ENCODE measurements around the gene SMIM14.
"Not testable (repeated sequence)": the region's sequence is repeated elsewhere in the genome, so short reads cannot be mapped to it uniquely, and the experiment has no call there.

The SMIM14 gene

GRCh38 chr4:39660757-39661156 lies 22.1 kb upstream of the SMIM14 start:
- H3F3A ChIP-seq (ENCODE audit: control insufficient read depth, insufficient read depth): no peaks in the 10 kb centered on the region
- no peaks in the 10 kb centered on the region for H3K79me2 ChIP-seq (ENCODE audit: control insufficient read depth, low read length)
- no peaks in the 10 kb centered on the region for H3K27me3 ChIP-seq (ENCODE audit: control insufficient read depth, low read length)
- no peaks in the 10 kb centered on the region for H3K36me3 ChIP-seq (ENCODE audit: control insufficient read depth, low read length)
- no peak overlapping the region for H3K27ac ChIP-seq (ENCODE audit: low read depth, low read length)
- no peak overlapping the region for H3K4me3 ChIP-seq (ENCODE audit: low read length)
- no peaks in the 10 kb centered on the region for H4K20me1 ChIP-seq (ENCODE audit: control insufficient read depth, insufficient read depth, low read depth, low read length)
- H3K9me3 ChIP-seq (ENCODE audit: control insufficient read depth, insufficient read depth, low read length): no peaks in the 10 kb centered on the region
- H3K4me2 ChIP-seq (ENCODE audit: low read length): no peak overlapping the region
- no peaks in the 10 kb centered on the region for H3K9me2 ChIP-seq (replicated peaks; ENCODE audit: control insufficient read depth, low read length)
- TF ChIP-seq EZH2phosphoT487 (IDR thresholded peaks at IDR 0.05; ENCODE audit: borderline replicate concordance, low read length) (no peak), CTCF (IDR thresholded peaks at IDR 0.05; ENCODE audit: low read depth, low read length, poor library complexity, severe bottlenecking) (no peak)
- peaks cover 16% of the 10 kb centered on the region for H3K4me1 ChIP-seq (ENCODE audit: control insufficient read depth, low read length)

GRCh38 chr4:39660045-39660444 lies 21.4 kb upstream of the SMIM14 start:
- H3K4me3 ChIP-seq (ENCODE audit: low read length): no peak overlapping the region
- H3K79me2 ChIP-seq (ENCODE audit: control insufficient read depth, low read length): no peaks in the 10 kb centered on the region
- 0 out of 2 replicates have a peak, but pooled peaks cover 2% of the 10 kb centered on the region for H3F3A ChIP-seq (ENCODE audit: control insufficient read depth, insufficient read depth)
- no peaks in the 10 kb centered on the region for H3K36me3 ChIP-seq (ENCODE audit: control insufficient read depth, low read length)
- H3K9me2 ChIP-seq (replicated peaks; ENCODE audit: control insufficient read depth, low read length): no peaks in the 10 kb centered on the region
- no peak overlapping the region for H3K4me2 ChIP-seq (ENCODE audit: low read length)
- H4K20me1 ChIP-seq (ENCODE audit: control insufficient read depth, insufficient read depth, low read depth, low read length): no peaks in the 10 kb centered on the region
- no peak overlapping the region for H3K27ac ChIP-seq (ENCODE audit: low read depth, low read length)
- H3K9me3 ChIP-seq (ENCODE audit: control insufficient read depth, insufficient read depth, low read length): no peaks in the 10 kb centered on the region
- peaks cover 16% of the 10 kb centered on the region for H3K4me1 ChIP-seq (ENCODE audit: control insufficient read depth, low read length)
- H3K27me3 ChIP-seq (ENCODE audit: control insufficient read depth, low read length): no peaks in the 10 kb centered on the region
- TF ChIP-seq EZH2phosphoT487 (IDR thresholded peaks at IDR 0.05; ENCODE audit: borderline replicate concordance, low read length): no peak

- TF ChIP-seq EZH2phosphoT487 (IDR thresholded peaks at IDR 0.05; ENCODE audit: borderline replicate concordance, low read length): no peak
- TF ChIP-seq CTCF (IDR thresholded peaks at IDR 0.05; ENCODE audit: low read depth, low read length, poor library complexity, severe bottlenecking): no peak
- H3K36me3 ChIP-seq (ENCODE audit: control insufficient read depth, low read length): no peaks in the 10 kb centered on the region
- H3K4me2 ChIP-seq (ENCODE audit: low read length): no peak overlapping the region
- H3K27me3 ChIP-seq (ENCODE audit: control insufficient read depth, low read length): no peaks in the 10 kb centered on the region
- peaks cover 16% of the 10 kb centered on the region for H3K4me1 ChIP-seq (ENCODE audit: control insufficient read depth, low read length)
- H4K20me1 ChIP-seq (ENCODE audit: control insufficient read depth, insufficient read depth, low read depth, low read length): no peaks in the 10 kb centered on the region
- H3K79me2 ChIP-seq (ENCODE audit: control insufficient read depth, low read length): no peaks in the 10 kb centered on the region
- H3K27ac ChIP-seq (ENCODE audit: low read depth, low read length): no peak overlapping the region
- H3K4me3 ChIP-seq (ENCODE audit: low read length): no peak overlapping the region
- H3K9me3 ChIP-seq (ENCODE audit: control insufficient read depth, insufficient read depth, low read length): no peaks in the 10 kb centered on the region
- H3F3A ChIP-seq (ENCODE audit: control insufficient read depth, insufficient read depth): peaks cover 5% of the 10 kb centered on the region; the same call in 1 of the 2 replicates
- H3K9me2 ChIP-seq (replicated peaks; ENCODE audit: control insufficient read depth, low read length): no peaks in the 10 kb centered on the region
Observed at GRCh38 chr4:39658756-39659155, 20.1 kb upstream of the SMIM14 start.

GRCh38 chr4:39657465-39657864 lies 18.8 kb upstream of the SMIM14 start:
- H3K36me3 ChIP-seq (ENCODE audit: control insufficient read depth, low read length): no peaks in the 10 kb centered on the region
- no peaks in the 10 kb centered on the region for H3K27me3 ChIP-seq (ENCODE audit: control insufficient read depth, low read length)
- H3K79me2 ChIP-seq (ENCODE audit: control insufficient read depth, low read length): no peaks in the 10 kb centered on the region
- H3K4me2 ChIP-seq (ENCODE audit: low read length): peak overlapping the region; percentile 25
- no peaks in the 10 kb centered on the region for H3K9me2 ChIP-seq (replicated peaks; ENCODE audit: control insufficient read depth, low read length)
- no peak overlapping the region for H3K27ac ChIP-seq (ENCODE audit: low read depth, low read length)
- peaks cover 7% of the 10 kb centered on the region; the same call in 1 of the 2 replicates for H3F3A ChIP-seq (ENCODE audit: control insufficient read depth, insufficient read depth)
- peak overlapping the region; percentile 1; the same call in 1 of the 2 replicates for H3K4me3 ChIP-seq (ENCODE audit: low read length)
- no peaks in the 10 kb centered on the region for H3K9me3 ChIP-seq (ENCODE audit: control insufficient read depth, insufficient read depth, low read length)
- no peaks in the 10 kb centered on the region for H4K20me1 ChIP-seq (ENCODE audit: control insufficient read depth, insufficient read depth, low read depth, low read length)
- TF ChIP-seq CTCF (IDR thresholded peaks at IDR 0.05; ENCODE audit: low read depth, low read length, poor library complexity, severe bottlenecking) (no peak), EZH2phosphoT487 (IDR thresholded peaks at IDR 0.05; ENCODE audit: borderline replicate concordance, low read length) (no peak)
- peaks cover 23% of the 10 kb centered on the region for H3K4me1 ChIP-seq (ENCODE audit: control insufficient read depth, low read length)

GRCh38 chr4:39656638-39657037 lies 18.0 kb upstream of the SMIM14 start:
- H3F3A ChIP-seq (ENCODE audit: control insufficient read depth, insufficient read depth); H3K27me3 ChIP-seq (ENCODE audit: control insufficient read depth, low read length); H3K4me2 ChIP-seq (ENCODE audit: low read length); H3K9me3 ChIP-seq (ENCODE audit: control insufficient read depth, insufficient read depth, low read length); H3K79me2 ChIP-seq (ENCODE audit: control insufficient read depth, low read length); H3K27ac ChIP-seq (ENCODE audit: low read depth, low read length); H3K9me2 ChIP-seq (replicated peaks; ENCODE audit: control insufficient read depth, low read length); H4K20me1 ChIP-seq (ENCODE audit: control insufficient read depth, insufficient read depth, low read depth, low read length); H3K4me3 ChIP-seq (ENCODE audit: low read length); H3K36me3 ChIP-seq (ENCODE audit: control insufficient read depth, low read length): not testable (repeated sequence)
- peaks cover 30% of the 10 kb centered on the region for H3K4me1 ChIP-seq (ENCODE audit: control insufficient read depth, low read length)
